NB4 (cell line): Measurements from ENCODE around the gene EFCC1.

Source experiments
- DNase-seq: peaks from one replicate; pipeline ENCODE4 v3.0.0; 2010; ENCODE audit warnings: low read depth
- H3K4me3 ChIP-seq: one replicate; pipeline ENCODE4 v1.5.1; 2011; ENCODE audit warnings: mild to moderate bottlenecking, low read depth, low read length, moderate library complexity
- MYC ChIP-seq: IDR thresholded peaks from 2 replicates; pipeline ENCODE4 v1.6.1; 2011; ENCODE audit warnings: low read depth, low read length
- POLR2A ChIP-seq: IDR thresholded peaks from 2 replicates; pipeline ENCODE4 v1.6.1; 2011; ENCODE audit warnings: mild to moderate bottlenecking; ENCODE audit not compliant: insufficient read length; ENCODE audit errors: extremely low read depth
- TF ChIP-seq, protein P1 (sequence below): IDR thresholded peaks from 2 replicates; pipeline ENCODE4 v1.6.1; 2011; ENCODE audit warnings: low read depth, low read length
- TF ChIP-seq, protein P2 (sequence below): IDR thresholded peaks from one replicate; pipeline ENCODE4 v1.5.1; 2012; ENCODE audit warnings: low read depth, low read length

The EFCC1 gene

DNA sequence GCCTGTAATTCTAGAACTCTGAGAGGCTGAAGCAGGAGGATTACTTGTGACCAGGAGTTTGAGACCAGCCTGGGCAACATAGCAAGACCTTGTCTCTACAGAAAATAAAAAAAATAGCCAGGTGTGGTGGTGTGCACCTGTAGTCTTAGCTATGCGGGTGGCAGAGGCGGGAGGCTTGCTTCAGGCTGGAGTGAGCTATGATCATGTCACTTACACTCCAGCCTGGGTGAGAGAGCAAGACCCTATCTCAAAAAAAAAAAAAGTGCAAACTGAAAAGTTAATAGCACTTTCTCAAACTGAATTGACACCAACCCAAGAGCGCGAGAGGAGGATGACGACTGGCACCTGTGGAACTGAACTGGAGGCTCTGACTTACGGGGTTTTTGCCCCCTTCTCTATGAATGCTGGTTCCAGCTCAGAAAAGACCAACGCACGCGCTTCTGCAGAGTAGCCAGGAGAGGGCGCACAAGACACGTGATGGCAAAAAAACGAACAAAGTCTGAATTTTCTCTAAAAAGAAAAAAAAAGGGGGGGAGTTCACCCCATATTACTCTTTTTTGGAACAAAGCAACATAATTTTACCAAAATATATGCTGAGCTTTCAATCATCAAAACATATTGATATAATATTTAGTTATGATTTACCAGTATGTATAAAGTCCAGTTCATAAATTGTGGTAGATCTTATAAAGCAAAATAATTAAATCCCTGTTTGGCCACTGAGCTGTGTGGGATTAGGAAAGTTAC lies 30.9 kb upstream of the EFCC1 start:
- TF ChIP-seq MYC (peak; percentile 59; the same call in 1 of the 2 replicates), POLR2A (no peak)
- TF ChIP-seq, protein P1, sequence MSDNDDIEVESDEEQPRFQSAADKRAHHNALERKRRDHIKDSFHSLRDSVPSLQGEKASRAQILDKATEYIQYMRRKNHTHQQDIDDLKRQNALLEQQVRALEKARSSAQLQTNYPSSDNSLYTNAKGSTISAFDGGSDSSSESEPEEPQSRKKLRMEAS, result peak; percentile 93
- TF ChIP-seq, protein P2, sequence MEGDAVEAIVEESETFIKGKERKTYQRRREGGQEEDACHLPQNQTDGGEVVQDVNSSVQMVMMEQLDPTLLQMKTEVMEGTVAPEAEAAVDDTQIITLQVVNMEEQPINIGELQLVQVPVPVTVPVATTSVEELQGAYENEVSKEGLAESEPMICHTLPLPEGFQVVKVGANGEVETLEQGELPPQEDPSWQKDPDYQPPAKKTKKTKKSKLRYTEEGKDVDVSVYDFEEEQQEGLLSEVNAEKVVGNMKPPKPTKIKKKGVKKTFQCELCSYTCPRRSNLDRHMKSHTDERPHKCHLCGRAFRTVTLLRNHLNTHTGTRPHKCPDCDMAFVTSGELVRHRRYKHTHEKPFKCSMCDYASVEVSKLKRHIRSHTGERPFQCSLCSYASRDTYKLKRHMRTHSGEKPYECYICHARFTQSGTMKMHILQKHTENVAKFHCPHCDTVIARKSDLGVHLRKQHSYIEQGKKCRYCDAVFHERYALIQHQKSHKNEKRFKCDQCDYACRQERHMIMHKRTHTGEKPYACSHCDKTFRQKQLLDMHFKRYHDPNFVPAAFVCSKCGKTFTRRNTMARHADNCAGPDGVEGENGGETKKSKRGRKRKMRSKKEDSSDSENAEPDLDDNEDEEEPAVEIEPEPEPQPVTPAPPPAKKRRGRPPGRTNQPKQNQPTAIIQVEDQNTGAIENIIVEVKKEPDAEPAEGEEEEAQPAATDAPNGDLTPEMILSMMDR, result peak; percentile 90
- DNase-seq, result peak; percentile 69
- no peak overlapping the region for H3K4me3 ChIP-seq

DNA sequence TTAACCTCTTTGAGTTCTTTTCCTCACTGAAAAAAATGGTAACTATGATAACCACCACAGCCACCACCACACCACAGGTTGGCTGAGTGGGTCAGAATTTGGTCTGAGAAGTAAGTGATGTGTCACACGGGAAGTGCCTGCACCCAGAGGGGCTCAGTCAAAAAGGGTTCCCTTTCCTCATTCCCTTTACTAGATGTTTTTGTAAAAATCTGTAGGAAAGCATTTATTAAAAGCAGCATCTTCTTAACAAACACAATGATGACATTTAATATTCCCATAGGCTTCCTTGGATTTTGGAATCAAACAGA lies 30.4 kb upstream of the EFCC1 start:
- TF ChIP-seq POLR2A, result no peak
- TF ChIP-seq, protein P1, result no peak
- no peak for TF ChIP-seq MYC
- TF ChIP-seq, protein P2, result no peak
- no peak overlapping the region for H3K4me3 ChIP-seq
- peak; percentile 42 for DNase-seq

- peak; percentile 38 for DNase-seq
- no peak for TF ChIP-seq MYC
- TF ChIP-seq, protein P2, result no peak
- TF ChIP-seq, protein P1, result no peak
- TF ChIP-seq POLR2A, result no peak
- no peak overlapping the region for H3K4me3 ChIP-seq
These were observed 29.5 kb upstream of the EFCC1 start for GRCh38 chr3:128971421-128972100.

GRCh38 chr3:128973988-128974564 lies 27.0 kb upstream of the EFCC1 start:
- TF ChIP-seq MYC (peak; percentile 38), POLR2A (no peak)
- TF ChIP-seq, protein P2, result no peak
- TF ChIP-seq, protein P1, result 0 out of 2 replicates have a peak, but pooled peaks have one; percentile 31
- no peak overlapping the region for H3K4me3 ChIP-seq
- peak; percentile 73 for DNase-seq

- no peak overlapping the region for H3K4me3 ChIP-seq
- TF ChIP-seq MYC (no peak), POLR2A (no peak)
- TF ChIP-seq, protein P2, result no peak
- TF ChIP-seq, protein P1, result no peak
- no peak for DNase-seq
These were observed 25.8 kb upstream of the EFCC1 start for GRCh38 chr3:128975276-128975675.
